Panc1 (cell line): ENCODE data around the gene DPP8. TPM values are rescaled to one million over a fixed set of nuclear protein-coding genes. Genes with fewer than 3 reads are reported as not detected.

Experiments used
- ATAC-seq: fragments of 200-7000 bp; cut with Tn5 transposase; 2 replicates; pipeline ENCODE4 v1.9.1; 2020; ENCODE audit warnings: mild to moderate bottlenecking, moderate library complexity
- BruUV-seq: library from RNA; stranded (reverse); fragments of 400-500 nt; replicated peaks from 2 replicates; lab custom pipeline; 2021; lab: Mats Ljungman, UMichigan
- CTCF ChIA-PET: fragments of 300-600 bp; sonication (Branson Sonifier 250); formaldehyde crosslinking; loops from one replicate; lab custom pipeline; 2022; ENCODE audit warnings: antibody characterized with exemption; lab: Charles Lee
- POLR2A ChIA-PET: fragments of 300-600 bp; sonication (Branson Sonifier 250); formaldehyde crosslinking; loops from one replicate; lab custom pipeline; 2022; ENCODE audit warnings: antibody characterized with exemption; lab: Charles Lee
- DNase-seq: peaks from one replicate; pipeline ENCODE4 v3.0.0-alpha.2; 2010; ENCODE audit warnings: low read depth, low spot score
- H3K27ac ChIP-seq: 2 replicates; pipeline ENCODE4 v1.5.1; 2011; ENCODE audit warnings: mild to moderate bottlenecking, low read length, inconsistent platforms
- H3K27me3 ChIP-seq: fragments of 200-500 bp; sonication (Bioruptor generic); 2 replicates; pipeline ENCODE4 v1.6.0; 2014; ENCODE audit warnings: low read length, inconsistent platforms; ENCODE audit not compliant: control insufficient read depth, insufficient read depth
- H3K36me3 ChIP-seq: fragments of 200-500 bp; sonication (Bioruptor generic); 2 replicates; pipeline ENCODE4 v1.5.1; 2014; ENCODE audit warnings: inconsistent platforms, mild to moderate bottlenecking, low read length, moderate library complexity; ENCODE audit not compliant: control insufficient read depth, insufficient read depth
- H3K4me1 ChIP-seq: 2 replicates; pipeline ENCODE4 v1.5.1; 2011; ENCODE audit warnings: inconsistent platforms, mild to moderate bottlenecking, low read length, moderate library complexity; ENCODE audit not compliant: control insufficient read depth, insufficient read depth
- H3K4me3 ChIP-seq, 2 experiments: 2 replicates each; pipeline ENCODE4 v1.5.1; 2011 to 2012; ENCODE audit warnings: low read depth in 2 of 2, low read length in 2 of 2, mild to moderate bottlenecking in 2 of 2, inconsistent platforms in 1 of 2, moderate library complexity in 1 of 2
- H3K9me3 ChIP-seq: fragments of 200-500 bp; sonication (Bioruptor generic); 2 replicates; pipeline ENCODE4 v1.5.1; 2014; ENCODE audit warnings: low read depth, mild to moderate bottlenecking, inconsistent platforms, low read length, moderate library complexity; ENCODE audit not compliant: control insufficient read depth, insufficient read depth
- CTCF ChIP-seq: fragments of 450-650 bp; IDR thresholded peaks from 2 replicates; pipeline ENCODE4 v1.5.1; 2017; ENCODE audit warnings: mild to moderate bottlenecking
- POLR2AphosphoS5 ChIP-seq: IDR thresholded peaks from 2 replicates; pipeline ENCODE4 v1.6.1; 2012; ENCODE audit warnings: mild to moderate bottlenecking, low read depth, low read length, moderate library complexity
- REST ChIP-seq, 2 experiments: IDR thresholded peaks; 2 replicates each; pipeline ENCODE4 v1.6.1; 2011 to 2012; ENCODE audit warnings: low read depth in 2 of 2, control low read depth in 1 of 2, low read length in 1 of 2, mild to moderate bottlenecking in 1 of 2, moderate library complexity in 1 of 2; ENCODE audit not compliant: insufficient read depth in 1 of 2
- SIN3A ChIP-seq: IDR thresholded peaks from 2 replicates; pipeline ENCODE4 v1.6.1; 2012; ENCODE audit warnings: low read depth, mild to moderate bottlenecking, low read length, moderate library complexity, borderline replicate concordance; ENCODE audit not compliant: insufficient read depth
- TCF7L2 ChIP-seq: IDR thresholded peaks from 2 replicates; pipeline ENCODE4 v1.6.1; 2011; ENCODE audit warnings: mild to moderate bottlenecking, low read depth, low read length, inconsistent platforms
- in situ Hi-C: cut with HindIII; loops from 2 replicates; pipeline ENCODE4 v1.10.0; 2016; ENCODE audit warnings: low sequenced_read_pairs, low pct_unique_long_range_greater_than_20kb
- intact Hi-C: fragments of 100-400 bp; cut with micrococcal nuclease; formaldehyde crosslinking; loops from one replicate; pipeline ENCODE4 v1.10.0; 2022; ENCODE audit not compliant: unreplicated experiment
- total RNA-seq: library from RNA; stranded (reverse); gene quantifications from one replicate; pipeline ENCODE4 v1.2.1, GENCODE V29; 2021; ENCODE audit not compliant: unreplicated experiment

The DPP8 gene
- total RNA-seq, 1 experiment from 2014 or later = 36.2 TPM

- TF ChIP-seq TCF7L2 (no peak), POLR2AphosphoS5 (no peak), CTCF (no peak), SIN3A (no peak), REST (IDR thresholded peaks at IDR 0.05; ENCODE audit: insufficient read depth in 1 of 2, low read depth in 2 of 2, low read length in 1 of 2) (no peak)
- Histone ChIP-seq H3K36me3 (no peaks in the 10 kb centered on the region), H3K9me3 (no peaks in the 10 kb centered on the region), H3K4me1 (peaks cover 9% of the 10 kb centered on the region), H3K4me3 (no peak overlapping the region), H3K27ac (no peak overlapping the region), H3K27me3 (no peaks in the 10 kb centered on the region; the same call in 1 of the 2 replicates)
- in situ Hi-C loops = no loop called here
- intact Hi-C loops = no loop called here
- DNase-seq = no peak
- POLR2A ChIA-PET = interaction anchor here (0.7 kb wide), 1 partner anchor 815 kb away, joined by 8 read pairs; no protein-coding TSS in a partner anchor
- CTCF ChIA-PET = no interaction called here
- no TSS peak for BruUV-seq
- ATAC-seq = no peak
Measured at GRCh38 chr15:65424683-65425082, 92.8 kb downstream of the DPP8 start.

GRCh38 chr15:65423976-65424679 lies 93.4 kb downstream of the DPP8 start:
- POLR2A ChIA-PET = no interaction called here
- ATAC-seq = no peak
- no peaks in the 10 kb centered on the region; the same call in 1 of the 2 replicates for H3K27me3 ChIP-seq
- no peak for DNase-seq
- H3K9me3 ChIP-seq = no peaks in the 10 kb centered on the region
- no peak overlapping the region for H3K27ac ChIP-seq
- intact Hi-C loops = no loop called here
- no TSS peak for BruUV-seq
- no peak for TF ChIP-seq CTCF
- TF ChIP-seq TCF7L2 = no peak
- no peak for TF ChIP-seq REST (IDR thresholded peaks at IDR 0.05; ENCODE audit: insufficient read depth in 1 of 2, low read depth in 2 of 2, low read length in 1 of 2)
- TF ChIP-seq SIN3A = no peak
- no peak for TF ChIP-seq POLR2AphosphoS5
- CTCF ChIA-PET = no interaction called here
- in situ Hi-C loops = no loop called here
- peaks cover 9% of the 10 kb centered on the region for H3K4me1 ChIP-seq
- no peak overlapping the region for H3K4me3 ChIP-seq
- H3K36me3 ChIP-seq = no peaks in the 10 kb centered on the region
